OCI-LY7 (cell line): ENCODE data around the gene GLI3. TPM values are rescaled to one million over a fixed set of nuclear protein-coding genes. Genes with fewer than 3 reads are reported as not detected.

Experiments used
- BruUV-seq: library from RNA; stranded (reverse); fragments of 400-500 nt; replicated peaks from 2 replicates; lab custom pipeline; 2021; lab: Mats Ljungman, UMichigan
- CTCF ChIA-PET: fragments of 300-600 bp; sonication (Branson Sonifier 250); formaldehyde crosslinking; loops from one replicate; lab custom pipeline; 2022; ENCODE audit warnings: antibody characterized with exemption; ENCODE audit not compliant: unreplicated experiment; lab: Charles Lee
- POLR2A ChIA-PET: fragments of 300-600 bp; sonication (Branson Sonifier 250); formaldehyde crosslinking; loops from one replicate; lab custom pipeline; 2022; ENCODE audit warnings: antibody characterized with exemption; lab: Charles Lee
- DNase-seq: peaks from one replicate; pipeline ENCODE4 v3.0.0-alpha.2; 2015; ENCODE audit warnings: low spot score
- H2AFZ ChIP-seq: fragments of 200-600 bp; sonication (generic), shearing (Covaris generic); 2 replicates; pipeline ENCODE4 v1.6.1; 2014; ENCODE audit warnings: mild to moderate bottlenecking, antibody characterized with exemption, low read length, moderate library complexity
- H3K27ac ChIP-seq: fragments of 200-600 bp; sonication (generic); 2 replicates; pipeline ENCODE4 v1.5.1; 2014; ENCODE audit warnings: mixed run types, low read depth, mild to moderate bottlenecking, moderate library complexity, low read length, inconsistent platforms; ENCODE audit not compliant: poor library complexity, severe bottlenecking
- H3K36me3 ChIP-seq: fragments of 200-600 bp; sonication (generic); 2 replicates; pipeline ENCODE4 v1.6.1; 2014; ENCODE audit warnings: mild to moderate bottlenecking, antibody characterized with exemption, low read length, moderate library complexity, mixed read lengths; ENCODE audit not compliant: insufficient read depth
- H3K4me1 ChIP-seq: fragments of 200-600 bp; sonication (generic); 2 replicates; pipeline ENCODE4 v1.5.1; 2014; ENCODE audit warnings: mild to moderate bottlenecking, low read length; ENCODE audit not compliant: insufficient read depth, poor library complexity, severe bottlenecking
- H3K4me2 ChIP-seq: fragments of 200-600 bp; sonication (generic); 2 replicates; pipeline ENCODE4 v1.6.1; 2014; ENCODE audit warnings: mild to moderate bottlenecking, low read length
- H3K4me3 ChIP-seq: fragments of 200-600 bp; sonication (generic); 2 replicates; pipeline ENCODE4 v1.5.1; 2014; ENCODE audit warnings: mild to moderate bottlenecking, low read depth, low read length; ENCODE audit not compliant: poor library complexity, severe bottlenecking
- H3K79me2 ChIP-seq: fragments of 200-600 bp; sonication (generic); 2 replicates; pipeline ENCODE4 v1.6.1; 2016; ENCODE audit warnings: low read depth, mild to moderate bottlenecking, low read length, moderate library complexity, mixed read lengths; ENCODE audit not compliant: insufficient read depth
- H3K9me2 ChIP-seq: fragments of 200-600 bp; sonication (generic); 2 replicates; pipeline ENCODE4 v1.6.1; 2016; ENCODE audit warnings: mild to moderate bottlenecking, low read length, mixed read lengths; ENCODE audit not compliant: insufficient read depth
- H3K9me3 ChIP-seq: fragments of 200-600 bp; sonication (generic); 2 replicates; pipeline ENCODE4 v1.6.1; 2014; ENCODE audit warnings: mild to moderate bottlenecking, mixed run types, low read length, mixed read lengths
- H4K20me1 ChIP-seq: fragments of 200-600 bp; sonication (generic); 2 replicates; pipeline ENCODE4 v1.6.1; 2014; ENCODE audit warnings: mild to moderate bottlenecking, antibody characterized with exemption, low read length, moderate library complexity, mixed read lengths; ENCODE audit not compliant: insufficient read depth
- CTCF ChIP-seq: fragments of 200-600 bp; sonication (generic); conservative IDR thresholded peaks from 2 replicates; pipeline ENCODE4 v1.5.1; 2014; ENCODE audit warnings: mild to moderate bottlenecking, antibody characterized with exemption, low read length, moderate library complexity, mixed read lengths
- EZH2phosphoT487 ChIP-seq: fragments of 200-600 bp; sonication (generic); IDR thresholded peaks from 2 replicates; pipeline ENCODE4 v1.6.1; 2018; ENCODE audit warnings: low read depth, borderline replicate concordance, mild to moderate bottlenecking, mixed run types, antibody characterized with exemption, low read length, moderate library complexity, mixed read lengths
- intact Hi-C: fragments of 100-400 bp; cut with micrococcal nuclease; formaldehyde crosslinking; loops from one replicate; pipeline ENCODE4 v1.10.0; 2022; ENCODE audit not compliant: unreplicated experiment
- total RNA-seq, 2 experiments: library from RNA; depleted of rRNA in 1 of 2; stranded (reverse); fragments of >200 nt in 1 of 2; shearing (Covaris generic) in 1 of 2; gene quantifications; 2 replicates each; pipeline ENCODE4 v1.2.3, GENCODE V29; 2014 to 2022

Gene GLI3
- total RNA-seq, 2 experiments from 2014 or later: not detected

GRCh38 chr7:42053834-42054233 lies 183.2 kb downstream of the GLI3 start:
- ChIA-PET POLR2A (no interaction called here), CTCF (no interaction called here)
- no peak overlapping the region for H2AFZ ChIP-seq
- DNase-seq: no peak
- H3K9me3 ChIP-seq: no peaks in the 10 kb centered on the region
- H3K4me3 ChIP-seq: no peak overlapping the region
- H3K27ac ChIP-seq: no peak overlapping the region
- TF ChIP-seq CTCF: no peak
- TF ChIP-seq EZH2phosphoT487: no peak
- no peaks in the 10 kb centered on the region for H4K20me1 ChIP-seq
- no peaks in the 10 kb centered on the region for H3K4me1 ChIP-seq
- no TSS peak for BruUV-seq
- no peaks in the 10 kb centered on the region; the same call in 1 of the 2 replicates for H3K9me2 ChIP-seq
- intact Hi-C loops: no loop called here
- no peak overlapping the region for H3K4me2 ChIP-seq
- H3K79me2 ChIP-seq: no peaks in the 10 kb centered on the region
- no peaks in the 10 kb centered on the region for H3K36me3 ChIP-seq

- CTCF ChIA-PET: no interaction called here
- POLR2A ChIA-PET: no interaction called here
- no peaks in the 10 kb centered on the region for H3K9me2 ChIP-seq
- no peak overlapping the region for H3K4me2 ChIP-seq
- H3K4me3 ChIP-seq: no peak overlapping the region
- no peaks in the 10 kb centered on the region for H3K79me2 ChIP-seq
- BruUV-seq: no TSS peak
- intact Hi-C loops: no loop called here
- TF ChIP-seq EZH2phosphoT487 (no peak), CTCF (no peak)
- no peaks in the 10 kb centered on the region for H3K36me3 ChIP-seq
- H3K9me3 ChIP-seq: no peaks in the 10 kb centered on the region
- no peaks in the 10 kb centered on the region for H4K20me1 ChIP-seq
- no peak overlapping the region for H2AFZ ChIP-seq
- DNase-seq: no peak
- no peak overlapping the region for H3K27ac ChIP-seq
- H3K4me1 ChIP-seq: no peaks in the 10 kb centered on the region
Measured at GRCh38 chr7:42049761-42050160, 187.2 kb downstream of the GLI3 start.

GRCh38 chr7:42046483-42046882 lies 190.5 kb downstream of the GLI3 start:
- BruUV-seq: no TSS peak
- CTCF ChIA-PET: no interaction called here
- Histone ChIP-seq H3K36me3 (no peaks in the 10 kb centered on the region), H3K9me2 (no peaks in the 10 kb centered on the region), H4K20me1 (no peaks in the 10 kb centered on the region), H2AFZ (no peak overlapping the region), H3K4me3 (no peak overlapping the region), H3K4me2 (no peak overlapping the region), H3K27ac (no peak overlapping the region), H3K4me1 (no peaks in the 10 kb centered on the region), H3K79me2 (no peaks in the 10 kb centered on the region), H3K9me3 (no peaks in the 10 kb centered on the region)
- TF ChIP-seq CTCF (no peak), EZH2phosphoT487 (no peak)
- intact Hi-C loops: no loop called here
- POLR2A ChIA-PET: interaction anchor here (1.0 to 1.8 kb wide), 2 partner anchors 11 to 12 kb away, joined by 4 read pairs; no protein-coding TSS in a partner anchor
- DNase-seq: no peak
